NB4 (cell line): ENCODE results near the gene CPSF6.
"Not testable (repeated sequence)": the region's sequence is repeated elsewhere in the genome, so short reads cannot be mapped to it uniquely, and the experiment has no call there.

Experiments
- DNase-seq: peaks from one replicate; pipeline ENCODE4 v3.0.0; 2010; ENCODE audit warnings: low read depth
- H3K4me3 ChIP-seq: one replicate; pipeline ENCODE4 v1.5.1; 2011; ENCODE audit warnings: mild to moderate bottlenecking, low read depth, low read length, moderate library complexity
- MYC ChIP-seq: IDR thresholded peaks from 2 replicates; pipeline ENCODE4 v1.6.1; 2011; ENCODE audit warnings: low read depth, low read length
- POLR2A ChIP-seq: IDR thresholded peaks from 2 replicates; pipeline ENCODE4 v1.6.1; 2011; ENCODE audit warnings: mild to moderate bottlenecking; ENCODE audit not compliant: insufficient read length; ENCODE audit errors: extremely low read depth
- TF ChIP-seq, protein P1 (sequence below): IDR thresholded peaks from 2 replicates; pipeline ENCODE4 v1.6.1; 2011; ENCODE audit warnings: low read depth, low read length
- TF ChIP-seq, protein P2 (sequence below): IDR thresholded peaks from one replicate; pipeline ENCODE4 v1.5.1; 2012; ENCODE audit warnings: low read depth, low read length

The CPSF6 gene

DNA sequence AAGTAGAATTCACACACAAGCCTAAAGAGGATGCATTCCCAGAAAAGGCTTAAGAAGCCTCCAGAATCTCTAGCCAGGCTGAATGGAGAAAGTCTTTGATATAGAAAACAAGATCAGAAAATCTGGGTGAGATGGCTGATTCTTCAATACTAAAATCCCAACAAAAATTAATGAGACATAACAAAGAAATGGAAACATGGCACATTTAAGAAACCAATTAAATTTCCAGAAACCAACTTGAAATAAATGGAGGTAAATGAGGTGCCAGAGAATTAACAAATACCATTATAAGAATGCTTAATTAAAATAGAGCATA lies 51.9 kb downstream of the CPSF6 start:
- H3K4me3 ChIP-seq: no peak overlapping the region
- TF ChIP-seq, protein P1, sequence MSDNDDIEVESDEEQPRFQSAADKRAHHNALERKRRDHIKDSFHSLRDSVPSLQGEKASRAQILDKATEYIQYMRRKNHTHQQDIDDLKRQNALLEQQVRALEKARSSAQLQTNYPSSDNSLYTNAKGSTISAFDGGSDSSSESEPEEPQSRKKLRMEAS: no peak
- TF ChIP-seq MYC (no peak), POLR2A (no peak)
- TF ChIP-seq, protein P2, sequence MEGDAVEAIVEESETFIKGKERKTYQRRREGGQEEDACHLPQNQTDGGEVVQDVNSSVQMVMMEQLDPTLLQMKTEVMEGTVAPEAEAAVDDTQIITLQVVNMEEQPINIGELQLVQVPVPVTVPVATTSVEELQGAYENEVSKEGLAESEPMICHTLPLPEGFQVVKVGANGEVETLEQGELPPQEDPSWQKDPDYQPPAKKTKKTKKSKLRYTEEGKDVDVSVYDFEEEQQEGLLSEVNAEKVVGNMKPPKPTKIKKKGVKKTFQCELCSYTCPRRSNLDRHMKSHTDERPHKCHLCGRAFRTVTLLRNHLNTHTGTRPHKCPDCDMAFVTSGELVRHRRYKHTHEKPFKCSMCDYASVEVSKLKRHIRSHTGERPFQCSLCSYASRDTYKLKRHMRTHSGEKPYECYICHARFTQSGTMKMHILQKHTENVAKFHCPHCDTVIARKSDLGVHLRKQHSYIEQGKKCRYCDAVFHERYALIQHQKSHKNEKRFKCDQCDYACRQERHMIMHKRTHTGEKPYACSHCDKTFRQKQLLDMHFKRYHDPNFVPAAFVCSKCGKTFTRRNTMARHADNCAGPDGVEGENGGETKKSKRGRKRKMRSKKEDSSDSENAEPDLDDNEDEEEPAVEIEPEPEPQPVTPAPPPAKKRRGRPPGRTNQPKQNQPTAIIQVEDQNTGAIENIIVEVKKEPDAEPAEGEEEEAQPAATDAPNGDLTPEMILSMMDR: no peak
- no peak for DNase-seq

DNA sequence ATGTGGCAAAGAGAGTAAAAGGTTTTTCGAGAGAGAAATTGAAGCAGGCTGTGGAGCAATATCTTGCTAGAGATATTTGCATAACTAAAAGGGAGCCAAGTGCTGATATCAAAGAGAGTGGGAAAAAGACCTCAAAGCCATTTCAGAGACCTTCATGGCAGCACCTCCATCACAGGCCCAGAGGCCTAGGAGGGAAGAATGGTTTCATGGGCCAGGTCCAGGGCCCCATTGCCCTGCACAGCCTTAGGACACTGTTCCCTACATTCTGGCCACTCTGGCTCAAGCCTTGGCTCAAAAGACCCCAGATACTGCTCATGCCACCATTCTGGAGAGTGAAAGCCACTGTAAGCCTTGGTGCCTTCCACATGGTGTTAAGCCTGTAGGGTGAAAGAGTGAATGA lies 58.8 kb downstream of the CPSF6 start:
- TF ChIP-seq, protein P1: no peak
- no peak overlapping the region for H3K4me3 ChIP-seq
- no peak for DNase-seq

DNA sequence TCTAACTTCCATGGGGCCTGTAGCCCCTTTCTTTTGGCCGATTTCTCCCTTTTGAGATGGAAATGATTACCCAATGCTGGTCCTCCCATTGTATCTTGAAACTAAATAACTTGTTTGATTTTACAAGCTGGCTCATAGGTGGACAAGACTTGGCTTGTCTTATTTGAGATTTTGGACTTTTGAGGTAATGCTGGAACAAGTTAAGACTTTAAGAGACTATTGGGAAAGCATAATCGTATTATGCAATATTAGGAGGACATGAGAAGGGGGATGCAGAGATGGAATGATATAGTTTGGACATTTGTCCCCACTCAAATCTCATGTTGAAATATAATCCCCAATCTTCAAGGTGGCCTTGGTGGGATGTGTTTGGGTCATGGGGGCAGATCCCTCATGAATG lies 59.6 kb downstream of the CPSF6 start:
- no peak overlapping the region for H3K4me3 ChIP-seq
- TF ChIP-seq, protein P1: no peak
- TF ChIP-seq MYC (no peak), POLR2A (no peak)
- TF ChIP-seq, protein P2: no peak
- no peak for DNase-seq

DNA sequence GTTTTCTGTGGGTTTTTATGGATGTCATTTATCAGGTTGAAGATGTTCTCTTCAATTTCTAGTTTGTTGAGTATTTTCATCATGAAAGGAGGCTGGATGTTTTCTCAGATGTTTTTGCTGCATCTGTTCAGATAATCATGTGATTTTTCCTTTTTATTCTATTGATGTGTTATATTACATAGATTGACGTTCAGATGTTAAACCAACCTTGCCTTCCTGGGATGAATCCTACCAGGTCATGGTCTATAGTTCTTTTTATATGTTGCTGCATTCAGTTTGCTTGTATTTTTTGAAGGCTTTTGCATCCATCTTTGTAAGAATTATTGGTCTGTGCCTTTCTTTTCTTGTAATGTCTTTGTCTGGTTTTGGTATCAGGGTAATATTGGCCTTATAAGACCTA lies 64.9 kb downstream of the CPSF6 start:
- no peak for TF ChIP-seq POLR2A
- TF ChIP-seq, protein P1: no peak
- TF ChIP-seq MYC: no peak
- TF ChIP-seq, protein P2: no peak
- DNase-seq: no peak

DNA sequence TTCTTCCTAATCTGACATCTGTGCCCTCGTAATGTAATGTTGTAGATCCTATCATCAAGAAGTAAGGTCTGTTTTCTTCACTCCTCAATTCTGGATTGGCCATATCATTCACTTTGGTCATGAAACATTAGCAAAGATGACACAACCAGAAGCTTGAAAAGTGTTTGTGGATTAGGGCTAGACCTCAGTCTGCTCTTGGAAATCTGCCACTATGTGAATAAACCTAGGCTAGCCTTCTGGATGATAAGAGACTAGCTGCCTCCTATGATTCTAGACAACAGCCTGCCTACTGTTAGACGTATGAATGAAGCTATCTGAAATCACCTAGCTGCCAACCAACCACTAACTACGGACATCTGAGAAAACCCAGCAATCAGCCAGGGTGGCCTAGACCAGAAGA lies 70.1 kb downstream of the CPSF6 start:
- TF ChIP-seq, protein P2: no peak
- TF ChIP-seq, protein P1: no peak
- TF ChIP-seq MYC (no peak), POLR2A (no peak)
- DNase-seq: no peak
- no peak overlapping the region for H3K4me3 ChIP-seq

More for the DNA sequence above, 64.9 kb downstream of the CPSF6 start:
- H3K4me3 ChIP-seq: no peak overlapping the region

DNA sequence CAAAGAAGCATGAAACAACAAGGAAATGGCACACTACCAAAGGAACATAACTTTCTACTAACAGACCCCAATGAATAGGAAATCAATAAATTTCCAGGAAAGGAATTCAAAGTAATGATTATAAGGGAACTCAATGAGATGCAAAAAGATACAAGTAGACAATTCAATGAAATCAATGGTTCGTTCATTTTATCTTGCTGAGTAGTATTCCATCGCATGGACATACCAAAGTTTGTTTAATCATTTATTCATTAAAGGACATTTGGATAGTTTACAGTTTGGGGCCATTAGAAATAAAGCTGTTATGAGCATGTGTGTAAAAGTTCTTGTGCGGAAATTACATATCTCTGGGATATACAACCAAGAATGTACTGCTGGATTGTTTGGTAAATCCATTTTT lies 73.8 kb downstream of the CPSF6 start:
- no peak for DNase-seq
- no peak for TF ChIP-seq MYC
- TF ChIP-seq, protein P2: no peak
- no peak overlapping the region for H3K4me3 ChIP-seq

DNA sequence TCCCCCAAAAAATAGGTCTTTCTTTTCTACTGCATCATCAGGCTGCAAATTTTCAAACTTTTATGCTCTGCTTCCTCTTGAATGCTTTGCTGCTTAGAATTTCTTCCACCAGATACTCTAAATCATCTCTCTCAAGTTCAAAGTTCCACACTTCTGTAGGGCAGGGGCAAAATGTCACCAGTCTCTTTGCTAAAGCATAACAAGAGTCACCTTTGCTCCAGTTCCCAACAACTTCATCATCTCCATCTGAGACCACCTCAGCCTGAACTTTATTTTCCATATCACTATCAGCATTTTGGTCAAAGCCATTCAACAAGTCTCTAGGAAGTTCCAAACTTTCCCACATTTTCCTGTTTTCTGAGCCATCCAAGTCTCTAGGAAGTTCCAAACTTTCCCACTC lies 77.4 kb downstream of the CPSF6 start:
- DNase-seq, H3K4me3 ChIP-seq: not testable (repeated sequence)

DNA sequence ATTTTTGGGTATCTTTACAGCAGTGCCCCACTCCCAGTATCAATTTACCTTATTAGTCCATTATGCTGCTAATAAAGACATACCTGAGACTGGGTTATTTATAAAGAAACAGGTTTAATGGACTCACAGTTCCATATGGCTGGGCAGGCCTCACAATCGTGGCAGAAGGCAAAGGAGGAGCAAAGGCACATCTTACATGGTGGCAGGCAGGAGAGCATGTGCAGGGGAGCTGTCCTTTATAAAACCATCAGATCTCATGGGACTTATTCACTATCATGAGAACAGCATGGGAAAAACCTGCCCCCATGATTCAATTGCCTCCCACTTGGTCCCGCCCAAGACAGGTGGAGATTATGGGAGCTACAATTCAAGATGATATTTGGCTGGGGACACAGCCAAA lies 77.9 kb downstream of the CPSF6 start:
- not testable (repeated sequence) for H3K4me3 ChIP-seq, DNase-seq
